SK-N-SH treated with all-trans-retinoic acid at 6 μM for 48 hours (cell line): ENCODE measurements around the gene SPACA1.

Experiments used
- ARNTL ChIP-seq: fragments of 450-650 bp; formaldehyde crosslinking; IDR thresholded peaks from 2 replicates; pipeline ENCODE4 v1.5.0; 2020; ENCODE audit warnings: low read depth, mild to moderate bottlenecking, moderate library complexity, borderline replicate concordance
- BACH2 ChIP-seq: fragments of 250-450 bp; sonication (Bioruptor Pico); IDR thresholded peaks from 2 replicates; pipeline ENCODE4 v1.9.0; 2021; ENCODE audit warnings: mild to moderate bottlenecking, borderline replicate concordance
- CSDC2 ChIP-seq: fragments of 250-450 bp; sonication (Bioruptor Pico); IDR thresholded peaks from 2 replicates; pipeline ENCODE4 v1.5.0; 2020; ENCODE audit warnings: mild to moderate bottlenecking, moderate library complexity
- OSR1 ChIP-seq: fragments of 250-450 bp; sonication (Bioruptor Pico); IDR thresholded peaks from 2 replicates; pipeline ENCODE4 v1.8.0; 2022; ENCODE audit warnings: moderate library complexity, mild to moderate bottlenecking, inconsistent platforms
- PATZ1 ChIP-seq: fragments of 250-450 bp; sonication (Bioruptor Pico); IDR thresholded peaks from 2 replicates; pipeline ENCODE4 v1.8.0; 2020; ENCODE audit warnings: mild to moderate bottlenecking, moderate library complexity, borderline replicate concordance
- POU6F1 ChIP-seq: fragments of 250-450 bp; sonication (Bioruptor Pico); IDR thresholded peaks from 2 replicates; pipeline ENCODE4 v1.8.0; 2021; ENCODE audit warnings: low read depth, mild to moderate bottlenecking, moderate library complexity, borderline replicate concordance
- PPARA ChIP-seq: fragments of 250-450 bp; sonication (Bioruptor Pico); IDR thresholded peaks from 2 replicates; pipeline ENCODE4 v1.5.0; 2020; ENCODE audit warnings: mild to moderate bottlenecking, borderline replicate concordance
- SNAI2 ChIP-seq: fragments of 250-450 bp; sonication (Bioruptor Pico); IDR thresholded peaks from 2 replicates; pipeline ENCODE4 v1.5.0; 2020; ENCODE audit warnings: mild to moderate bottlenecking, moderate library complexity
- TOX ChIP-seq: fragments of 250-450 bp; sonication (Bioruptor Pico); IDR thresholded peaks from 2 replicates; pipeline ENCODE4 v1.8.0; 2021; ENCODE audit warnings: mild to moderate bottlenecking, moderate library complexity, borderline replicate concordance
- TSHZ2 ChIP-seq: fragments of 250-450 bp; sonication (Bioruptor Pico); IDR thresholded peaks from 2 replicates; pipeline ENCODE4 v1.5.0; 2020; ENCODE audit warnings: mild to moderate bottlenecking, moderate library complexity
- ZFP3 ChIP-seq: fragments of 250-450 bp; sonication (Bioruptor Pico); IDR thresholded peaks from 2 replicates; pipeline ENCODE4 v1.5.0; 2020; ENCODE audit warnings: mild to moderate bottlenecking, moderate library complexity

DNA sequence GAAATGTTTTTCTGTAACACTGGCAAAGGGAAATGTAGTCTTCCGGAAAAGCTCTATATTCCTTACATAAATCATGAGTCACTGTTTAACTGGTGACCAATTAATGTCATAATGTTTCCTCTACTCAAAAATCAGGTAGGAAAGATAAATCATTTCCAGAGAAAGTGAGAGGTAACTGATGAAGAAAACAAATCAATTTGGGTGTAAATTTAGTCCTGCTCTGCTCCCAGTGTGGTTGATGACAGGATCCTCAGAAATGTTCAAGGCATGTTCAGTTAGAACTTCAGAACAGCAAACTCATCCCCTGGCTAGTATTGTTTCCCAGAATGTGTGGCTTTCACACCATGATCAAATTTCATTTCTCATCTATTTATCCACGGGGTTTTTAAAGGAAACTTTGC is 38.8 kb upstream of the SPACA1 start:
- TF ChIP-seq PATZ1 (no peak), CSDC2 (CRISPR knock-in tag) (no peak), OSR1 (CRISPR knock-in tag) (no peak), TOX (CRISPR knock-in tag) (no peak), ZFP3 (CRISPR knock-in tag) (no peak), BACH2 (CRISPR knock-in tag) (no peak), TSHZ2 (CRISPR knock-in tag) (no peak), SNAI2 (CRISPR knock-in tag) (no peak), PPARA (no peak), ARNTL (no peak), POU6F1 (CRISPR knock-in tag) (no peak)
